H9 (cell line): ENCODE data around the gene RYR3. TPM values are rescaled to one million over a fixed set of nuclear protein-coding genes. Genes with fewer than 3 reads are reported as not detected.

Experiments
- DNase-seq: peaks from one replicate; pipeline ENCODE4 v3.0.0-alpha.2; 2017
- H2AFZ ChIP-seq: one replicate; pipeline ENCODE4 v1.6.1; 2013; ENCODE audit warnings: mild to moderate bottlenecking, low read length, control low read depth, moderate library complexity
- H2AK5ac ChIP-seq: 2 replicates; pipeline ENCODE4 v1.6.1; 2013; ENCODE audit warnings: low read length, control low read depth, mixed read lengths; ENCODE audit not compliant: insufficient read length
- H2BK120ac ChIP-seq: one replicate; pipeline ENCODE4 v1.6.1; 2013; ENCODE audit warnings: low read depth, mild to moderate bottlenecking, low read length, control low read depth, inconsistent platforms; ENCODE audit not compliant: poor library complexity, severe bottlenecking
- H2BK12ac ChIP-seq: 2 replicates; pipeline ENCODE4 v1.6.1; 2013; ENCODE audit warnings: low read length, control low read depth, mixed read lengths, low read depth; ENCODE audit not compliant: insufficient read length
- H2BK15ac ChIP-seq: 2 replicates; pipeline ENCODE4 v1.6.1; 2013; ENCODE audit warnings: low read depth, low read length, control low read depth
- H2BK20ac ChIP-seq: one replicate; pipeline ENCODE4 v1.6.1; 2013; ENCODE audit warnings: low read depth, mild to moderate bottlenecking, low read length, control low read depth, inconsistent platforms; ENCODE audit not compliant: poor library complexity, severe bottlenecking
- H2BK5ac ChIP-seq: 2 replicates; pipeline ENCODE4 v1.6.1; 2013; ENCODE audit warnings: low read length, control low read depth, mixed read lengths; ENCODE audit not compliant: insufficient read length
- H3K14ac ChIP-seq: 2 replicates; pipeline ENCODE4 v1.6.1; 2013; ENCODE audit warnings: low read length, control low read depth; ENCODE audit not compliant: insufficient read depth
- H3K18ac ChIP-seq: 2 replicates; pipeline ENCODE4 v1.6.1; 2013; ENCODE audit warnings: low read depth, mild to moderate bottlenecking, mixed read lengths, low read length, control low read depth; ENCODE audit not compliant: insufficient read length
- H3K23ac ChIP-seq: 2 replicates; pipeline ENCODE4 v1.6.1; 2013; ENCODE audit warnings: low read length, control low read depth, mixed read lengths, low read depth; ENCODE audit not compliant: insufficient read length
- H3K23me2 ChIP-seq: 2 replicates; pipeline ENCODE4 v1.6.1; 2013; ENCODE audit warnings: low read depth, mild to moderate bottlenecking, mixed read lengths, low read length, control low read depth; ENCODE audit not compliant: insufficient read length, poor library complexity, severe bottlenecking
- H3K27ac ChIP-seq: 2 replicates; pipeline ENCODE4 v1.5.1; 2013; ENCODE audit warnings: low read length, control low read depth, mixed read lengths, low read depth; ENCODE audit not compliant: insufficient read length
- H3K27me3 ChIP-seq: 2 replicates; pipeline ENCODE4 v1.6.1; 2013; ENCODE audit warnings: low read length, control low read depth, inconsistent platforms; ENCODE audit not compliant: insufficient read depth
- H3K4ac ChIP-seq: 2 replicates; pipeline ENCODE4 v1.6.1; 2013; ENCODE audit warnings: low read depth, mild to moderate bottlenecking, control low read depth, inconsistent platforms, low read length, moderate library complexity
- H3K4me1 ChIP-seq: 2 replicates; pipeline ENCODE4 v1.6.1; 2013; ENCODE audit warnings: low read length, control low read depth, inconsistent platforms; ENCODE audit not compliant: insufficient read depth
- H3K4me2 ChIP-seq: 2 replicates; pipeline ENCODE4 v1.6.1; 2013; ENCODE audit warnings: low read length, control low read depth, mixed read lengths; ENCODE audit not compliant: insufficient read length, insufficient read depth
- H3K56ac ChIP-seq: 2 replicates; pipeline ENCODE4 v1.6.1; 2013; ENCODE audit warnings: low read depth, mild to moderate bottlenecking, mixed read lengths, low read length, control low read depth; ENCODE audit not compliant: insufficient read length
- H3K79me1 ChIP-seq: 2 replicates; pipeline ENCODE4 v1.6.1; 2013; ENCODE audit warnings: low read depth, mild to moderate bottlenecking, moderate library complexity, low read length, control low read depth, inconsistent platforms; ENCODE audit not compliant: insufficient read depth, poor library complexity, severe bottlenecking
- H3K79me2 ChIP-seq: 2 replicates; pipeline ENCODE4 v1.6.1; 2013; ENCODE audit warnings: low read length, control low read depth, inconsistent platforms; ENCODE audit not compliant: insufficient read depth
- H3K9ac ChIP-seq: 2 replicates; pipeline ENCODE4 v1.6.1; 2013; ENCODE audit warnings: low read length, control low read depth, mixed read lengths; ENCODE audit not compliant: insufficient read length; ENCODE audit errors: extremely low read depth
- H3K9me3 ChIP-seq: one replicate; pipeline ENCODE4 v1.6.1; 2013; ENCODE audit warnings: low read depth, low read length, inconsistent platforms; ENCODE audit not compliant: control insufficient read depth
- H3T11ph ChIP-seq: one replicate; pipeline ENCODE4 v1.6.1; 2013; ENCODE audit warnings: mild to moderate bottlenecking, low read length, control low read depth, inconsistent platforms
- H4K20me1 ChIP-seq: one replicate; pipeline ENCODE4 v1.6.1; 2013; ENCODE audit not compliant: control insufficient read depth, insufficient read length, insufficient read depth
- H4K5ac ChIP-seq: 2 replicates; pipeline ENCODE4 v1.6.1; 2013; ENCODE audit warnings: low read depth, mild to moderate bottlenecking, mixed read lengths, low read length, control low read depth; ENCODE audit not compliant: insufficient read length
- H4K8ac ChIP-seq: replicated peaks from 2 replicates; pipeline ENCODE4 v1.6.1; 2013; ENCODE audit warnings: low read length, control low read depth, mixed read lengths, low read depth; ENCODE audit not compliant: insufficient read length
- H4K91ac ChIP-seq: 2 replicates; pipeline ENCODE4 v1.6.1; 2013; ENCODE audit warnings: low read depth, mild to moderate bottlenecking, moderate library complexity, mixed read lengths, low read length, control low read depth; ENCODE audit not compliant: insufficient read length
- H3K27ac Mint-ChIP-seq, 3 experiments: 2 replicates in 2 of 3; 3 replicates in 1 of 3; pipeline ENCODE4 v1.8.0; 2020 to 2021; ENCODE audit warnings: mixed read lengths in 3 of 3, mild to moderate bottlenecking in 1 of 3, moderate library complexity in 1 of 3
- H3K27me3 Mint-ChIP-seq: 2 replicates; pipeline ENCODE4 v1.8.0; 2021; ENCODE audit warnings: low read depth, mild to moderate bottlenecking, moderate library complexity, mixed read lengths
- H3K36me3 Mint-ChIP-seq, 3 experiments: 2 replicates in 2 of 3; 3 replicates in 1 of 3; pipeline ENCODE4 v1.8.0; 2020 to 2021; ENCODE audit warnings: low read depth in 3 of 3, mixed read lengths in 3 of 3; ENCODE audit not compliant: insufficient read depth in 1 of 3
- H3K4me1 Mint-ChIP-seq, 2 experiments: 2 replicates each; pipeline ENCODE4 v1.8.0; 2020; ENCODE audit warnings: mixed read lengths in 2 of 2
- H3K4me3 Mint-ChIP-seq, 2 experiments: 2 replicates in 1 of 2; 3 replicates in 1 of 2; pipeline ENCODE4 v1.8.0; 2020 to 2021; ENCODE audit warnings: mild to moderate bottlenecking in 2 of 2, mixed read lengths in 2 of 2, moderate library complexity in 1 of 2
- H3K9me3 Mint-ChIP-seq, 2 experiments: 2 replicates in 1 of 2; 3 replicates in 1 of 2; pipeline ENCODE4 v1.8.0; 2020; ENCODE audit warnings: mild to moderate bottlenecking in 2 of 2, mixed read lengths in 2 of 2, moderate library complexity in 1 of 2
- WGBS: extraction: QIAGEN DNeasy Blood & Tissue Kit; methylation state at CpG from one replicate; pipeline ENCODE4 v1.1.7; 2013; ENCODE audit warnings: missing lambda C conversion rate, low lambda C conversion rate, mixed read lengths; ENCODE audit not compliant: insufficient read length; ENCODE audit errors: extremely low coverage; 5-methylcytosine and 5-hydroxymethylcytosine counted together
- total RNA-seq: library from RNA; stranded (reverse); gene quantifications from 2 replicates; pipeline ENCODE4 v1.2.1, GENCODE V29; 2021
- TF ChIP-seq, protein P1 (sequence below): fragments of 200-600 bp; sonication (generic); conservative IDR thresholded peaks from 3 replicates; pipeline ENCODE4 v1.8.0; 2021; ENCODE audit warnings: antibody characterized with exemption, mild to moderate bottlenecking

The RYR3 gene
- total RNA-seq, 1 experiment from 2014 or later = 0.85 TPM

DNA sequence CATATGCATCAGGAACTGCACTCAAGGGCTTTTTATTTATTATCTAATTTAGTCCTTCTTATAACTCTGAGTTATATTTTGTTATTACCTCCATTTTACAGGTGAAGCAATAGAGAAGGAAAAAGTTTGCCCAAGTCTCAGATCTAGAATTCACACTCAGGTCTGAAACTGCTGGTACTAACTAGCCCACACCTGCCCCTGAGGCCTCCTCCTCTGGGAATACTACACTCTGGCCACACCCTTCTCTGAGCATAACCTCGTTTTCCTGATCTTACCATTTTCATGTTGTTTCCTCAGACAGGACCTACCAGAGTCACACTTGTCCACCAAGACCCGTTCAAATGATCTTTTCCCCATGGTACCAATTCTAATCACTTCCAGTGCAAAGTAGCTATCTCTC, 563.4 kb downstream of the RYR3 start:
- Histone ChIP-seq H4K20me1 (no peaks in the 10 kb centered on the region), H4K5ac (no peak overlapping the region), H4K91ac (no peak overlapping the region), H3K23ac (no peak overlapping the region), H3K56ac (no peak overlapping the region), H2BK12ac (no peak overlapping the region), H3K4ac (no peak overlapping the region), H3K4me2 (no peak overlapping the region), H3K27ac (no peak overlapping the region), H2BK120ac (no peak overlapping the region), H3K23me2 (no peaks in the 10 kb centered on the region), H3K79me1 (no peaks in the 10 kb centered on the region), H2BK5ac (no peak overlapping the region), H3K14ac (no peak overlapping the region), H3K27me3 (no peaks in the 10 kb centered on the region), H4K8ac (no peak overlapping the region), H3K79me2 (no peaks in the 10 kb centered on the region), H3K9ac (no peak overlapping the region), H2AFZ (no peak overlapping the region), H2BK15ac (no peak overlapping the region), H3K18ac (no peak overlapping the region), H3K9me3 (no peaks in the 10 kb centered on the region), H2BK20ac (no peak overlapping the region), H3T11ph (no peak overlapping the region), H2AK5ac (no peak overlapping the region), H3K4me1 (no peaks in the 10 kb centered on the region)
- Mint-ChIP-seq H3K9me3 (no peaks in the 10 kb centered on the region; a peak in 1 of 5 replicates), H3K36me3 (no peaks in the 10 kb centered on the region), H3K4me1 (peaks cover 10 to 14% of the 10 kb centered on the region in 2 experiments), H3K4me3 (no peak overlapping the region), H3K27me3 (no peaks in the 10 kb centered on the region), H3K27ac (no peak overlapping the region)
- WGBS = no CpG with 5 or more reads among the region's 2 CpGs
- TF ChIP-seq, protein P1, sequence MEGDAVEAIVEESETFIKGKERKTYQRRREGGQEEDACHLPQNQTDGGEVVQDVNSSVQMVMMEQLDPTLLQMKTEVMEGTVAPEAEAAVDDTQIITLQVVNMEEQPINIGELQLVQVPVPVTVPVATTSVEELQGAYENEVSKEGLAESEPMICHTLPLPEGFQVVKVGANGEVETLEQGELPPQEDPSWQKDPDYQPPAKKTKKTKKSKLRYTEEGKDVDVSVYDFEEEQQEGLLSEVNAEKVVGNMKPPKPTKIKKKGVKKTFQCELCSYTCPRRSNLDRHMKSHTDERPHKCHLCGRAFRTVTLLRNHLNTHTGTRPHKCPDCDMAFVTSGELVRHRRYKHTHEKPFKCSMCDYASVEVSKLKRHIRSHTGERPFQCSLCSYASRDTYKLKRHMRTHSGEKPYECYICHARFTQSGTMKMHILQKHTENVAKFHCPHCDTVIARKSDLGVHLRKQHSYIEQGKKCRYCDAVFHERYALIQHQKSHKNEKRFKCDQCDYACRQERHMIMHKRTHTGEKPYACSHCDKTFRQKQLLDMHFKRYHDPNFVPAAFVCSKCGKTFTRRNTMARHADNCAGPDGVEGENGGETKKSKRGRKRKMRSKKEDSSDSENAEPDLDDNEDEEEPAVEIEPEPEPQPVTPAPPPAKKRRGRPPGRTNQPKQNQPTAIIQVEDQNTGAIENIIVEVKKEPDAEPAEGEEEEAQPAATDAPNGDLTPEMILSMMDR = no peak
- DNase-seq = no peak
